K562 (cell line): ENCODE results near the gene ARID4B. TPM values are rescaled to one million over a fixed set of nuclear protein-coding genes. Genes with fewer than 3 reads are reported as not detected.

ENCODE experiments used
- CBFA2T3 ChIP-seq: fragments of 450-650 bp; IDR thresholded peaks from 2 replicates; pipeline ENCODE4 v1.6.1; 2017
- EHMT2 ChIP-seq: fragments of 450-650 bp; IDR thresholded peaks from 2 replicates; pipeline ENCODE4 v1.6.1; 2018; ENCODE audit warnings: antibody characterized with exemption
- MITF ChIP-seq: IDR thresholded peaks from 2 replicates; pipeline ENCODE4 v1.6.1; 2014; ENCODE audit warnings: antibody characterized with exemption
- NCOA1 ChIP-seq: fragments of 450-650 bp; IDR thresholded peaks from 2 replicates; pipeline ENCODE4 v1.6.1; 2016; ENCODE audit warnings: low read depth
- SP1 ChIP-seq: sonication (generic); formaldehyde crosslinking; IDR thresholded peaks from 2 replicates; pipeline ENCODE4 v1.8.1; 2022; ENCODE audit warnings: mild to moderate bottlenecking, missing genetic modification reagents
- SRSF7 ChIP-seq: fragments of 200-400 bp; formaldehyde crosslinking; optimal IDR thresholded peaks from 2 replicates; pipeline ENCODE3; 2017; ENCODE audit warnings: mild to moderate bottlenecking, low read depth, low read length
- ZNF707 ChIP-seq: fragments of 250-450 bp; sonication (Bioruptor Pico); conservative IDR thresholded peaks from 2 replicates; pipeline ENCODE4 v1.8.0; 2022; ENCODE audit warnings: inconsistent platforms, mild to moderate bottlenecking, moderate library complexity
- polyA plus RNA-seq, 8 experiments: library from polyadenylated mRNA; depleted of rRNA in 4 of 8; stranded (reverse) in 5 of 8; unstranded in 3 of 8; fragments of >200 nt; fragmentation: Nextera tagmentation in 2 of 8; fragmentation: Illumina TruSeq in 1 of 8; extraction: Ambion mirVana in 2 of 8; extraction: Trizol in 1 of 8; gene quantifications; 2 replicates each; pipeline versions ENCODE4 v1.2.1 to v1.2.3, GENCODE V29; 2011 to 2014; ENCODE audit warnings: inconsistent platforms in 1 of 8, missing spikeins in 1 of 8
- total RNA-seq, 7 experiments: library from RNA; depleted of rRNA in 6 of 7; stranded (reverse); fragments of >200 nt in 6 of 7; fragmentation: Illumina TruSeq in 2 of 7; extraction: Trizol in 2 of 7; gene quantifications; 2 replicates each; pipeline versions ENCODE4 v1.2.1 to v1.2.3, GENCODE V29; 2011 to 2021; ENCODE audit warnings: low replicate concordance in 1 of 7
- TF ChIP-seq, protein P1 (sequence below), 3 experiments: fragments of 200-800 bp in 1 of 3; sonication (Bioruptor generic) in 1 of 3; sonication (generic) in 1 of 3; formaldehyde crosslinking in 1 of 3; IDR thresholded peaks; 2 replicates each; pipeline versions ENCODE4 v1.6.1 to v1.8.0; 2016 to 2022; ENCODE audit warnings: mild to moderate bottlenecking in 2 of 3, missing compliant biosample characterization in 2 of 3, missing genetic modification characterization in 2 of 3, missing genetic modification reagents in 1 of 3

The ARID4B gene
- total and polyA plus RNA-seq, 9 of the 15 experiments (the other 6 are each of a cell fraction or from before 2014, with no cell fraction given) = 8.4 to 38.9 (median 18.5) TPM

DNA sequence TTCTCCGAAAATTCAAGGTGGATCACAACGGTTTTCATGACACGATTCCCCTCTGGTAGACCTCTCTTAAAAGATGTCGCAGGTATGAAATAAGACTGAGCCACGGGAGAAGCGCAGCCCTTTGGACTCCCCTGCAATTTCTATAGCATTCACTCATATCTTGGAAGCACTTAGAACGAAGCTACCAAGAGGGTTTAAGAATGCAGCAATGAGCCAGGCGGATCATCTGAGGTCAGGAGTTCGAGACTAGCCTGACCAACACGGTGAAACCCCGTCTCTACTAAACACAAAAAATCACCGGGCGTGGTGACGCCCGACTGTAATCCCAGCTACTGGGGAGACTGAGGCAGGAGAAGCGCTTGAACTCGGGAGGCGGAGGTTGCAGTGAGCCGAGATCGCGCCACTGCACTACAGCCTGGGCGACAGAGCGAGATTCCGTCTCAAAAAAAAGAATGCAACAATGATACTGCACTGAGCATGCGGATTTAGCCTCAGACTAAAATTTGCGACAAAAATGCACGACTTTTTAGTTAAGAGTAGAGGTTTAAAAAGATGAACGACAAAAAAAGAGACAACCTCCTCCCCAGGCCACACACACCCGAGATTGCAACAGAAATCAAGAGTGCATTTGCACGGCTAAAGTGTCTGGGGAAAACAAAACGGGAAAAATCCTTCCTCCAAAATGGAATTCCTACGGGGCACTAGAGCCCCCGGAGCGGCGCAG lies 200.1 kb downstream of the ARID4B start (continued):
- TF ChIP-seq, protein P1, sequence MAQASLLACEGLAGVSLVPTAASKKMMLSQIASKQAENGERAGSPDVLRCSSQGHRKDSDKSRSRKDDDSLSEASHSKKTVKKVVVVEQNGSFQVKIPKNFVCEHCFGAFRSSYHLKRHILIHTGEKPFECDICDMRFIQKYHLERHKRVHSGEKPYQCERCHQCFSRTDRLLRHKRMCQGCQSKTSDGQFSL (CRISPR knock-in tag; IDR thresholded peaks at IDR 0.05) = no peak
- TF ChIP-seq, protein P1 (tag; IDR thresholded peaks at IDR 0.05) = no peak
- no peak for TF ChIP-seq EHMT2
- no peak for TF ChIP-seq ZNF707 (CRISPR knock-in tag)
- TF ChIP-seq NCOA1 = no peak
- no peak for TF ChIP-seq SP1 (CRISPR knock-in tag)
- TF ChIP-seq SRSF7 = no peak
- no peak for TF ChIP-seq CBFA2T3
- TF ChIP-seq MITF = no peak
